ENCODE results near the gene MASP1.
"Not testable (repeated sequence)": the region's sequence is repeated elsewhere in the genome, so short reads cannot be mapped to it uniquely, and the experiment has no call there.

The MASP1 gene

GRCh38 chr3:187222801-187223200 lies 68.7 kb downstream of the MASP1 start:
- DNase-seq = no peak

GRCh38 chr3:187215460-187215859 lies 76.1 kb downstream of the MASP1 start:
- no peak for DNase-seq

GRCh38 chr3:187213616-187214015 lies 77.9 kb downstream of the MASP1 start:
- DNase-seq = no peak

- DNase-seq = no peak
Measured at GRCh38 chr3:187212705-187213104, 78.8 kb downstream of the MASP1 start.

- DNase-seq = no peak
Measured at GRCh38 chr3:187212196-187212545, 79.4 kb downstream of the MASP1 start.

- DNase-seq = no peak
Measured at GRCh38 chr3:187211532-187212195, 79.9 kb downstream of the MASP1 start.

GRCh38 chr3:187210545-187211327 lies 80.8 kb downstream of the MASP1 start:
- DNase-seq = no peak

- DNase-seq = no peak
Measured at GRCh38 chr3:187210091-187210490, 81.4 kb downstream of the MASP1 start.

- no peak for DNase-seq
Measured at GRCh38 chr3:187209491-187209890, 82.0 kb downstream of the MASP1 start.

- DNase-seq = no peak
Measured at GRCh38 chr3:187208159-187208558, 83.4 kb downstream of the MASP1 start.

GRCh38 chr3:187207624-187208023 lies 83.9 kb downstream of the MASP1 start:
- DNase-seq = no peak

GRCh38 chr3:187207062-187207461 lies 84.5 kb downstream of the MASP1 start:
- DNase-seq = no peak

- peak; percentile 5 for DNase-seq
Measured at GRCh38 chr3:187205683-187206082, 85.9 kb downstream of the MASP1 start.

- not testable (repeated sequence) for DNase-seq
Measured at GRCh38 chr3:187199463-187200050, 92.0 kb downstream of the MASP1 start.

- no peak for DNase-seq
Measured at GRCh38 chr3:187198490-187198889, 93.0 kb downstream of the MASP1 start.

- no peak for DNase-seq
Measured at GRCh38 chr3:187197335-187197649, 94.2 kb downstream of the MASP1 start, which contains the start of gene RTP1. TSS of gene RTP1 (plus strand) at chr3:187197486. CDS start at chr3:187197516, 30 bp downstream.

GRCh38 chr3:187196573-187197334 lies 94.8 kb downstream of the MASP1 start:
- no peak for DNase-seq

- no peak for DNase-seq
Measured at GRCh38 chr3:187193181-187193580, 98.4 kb downstream of the MASP1 start.

GRCh38 chr3:187191271-187191670 lies 100.3 kb downstream of the MASP1 start:
- no peak for DNase-seq

GRCh38 chr3:187188931-187189330 lies 102.6 kb downstream of the MASP1 start:
- DNase-seq = no peak

- no peak for DNase-seq
Measured at GRCh38 chr3:187186801-187187421, 104.6 kb downstream of the MASP1 start.

- no peak for DNase-seq
Measured at GRCh38 chr3:187186375-187186774, 105.2 kb downstream of the MASP1 start.

GRCh38 chr3:187185759-187186158 lies 105.8 kb downstream of the MASP1 start:
- no peak for DNase-seq
